GM21360 (cell line): ENCODE measurements around the gene ALOX5.
"Not testable (repeated sequence)": the region's sequence is repeated elsewhere in the genome, so short reads cannot be mapped to it uniquely, and the experiment has no call there.

ENCODE experiments used
- ATAC-seq: cut with Tn5 transposase; IDR thresholded peaks from one replicate; pipeline ENCODE4 v1.9.1; 2021; ENCODE audit warnings: mild to moderate bottlenecking, moderate library complexity; ENCODE audit not compliant: unreplicated experiment

ALOX5 gene

DNA sequence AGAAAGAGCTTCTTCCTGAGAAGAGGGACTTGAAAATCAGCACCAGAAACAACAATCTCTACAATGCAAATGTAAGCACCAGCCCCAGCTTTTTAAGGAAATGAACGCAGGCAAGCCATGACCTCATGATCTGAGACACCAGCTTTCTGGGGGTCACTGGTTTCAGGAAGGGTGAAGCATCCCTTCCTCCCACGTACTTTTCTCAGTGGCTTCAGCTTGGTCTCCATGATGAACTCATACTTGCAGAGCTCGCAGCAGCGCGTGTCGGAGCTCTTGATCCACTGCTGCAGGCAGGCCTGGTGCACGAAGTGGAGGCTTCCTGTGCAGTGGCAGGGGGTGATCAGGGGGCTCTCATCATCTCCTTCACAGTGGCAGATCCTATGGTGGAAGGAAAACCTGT lies 87.0 kb downstream of the ALOX5 start:
- peak; percentile 72 for ATAC-seq

DNA sequence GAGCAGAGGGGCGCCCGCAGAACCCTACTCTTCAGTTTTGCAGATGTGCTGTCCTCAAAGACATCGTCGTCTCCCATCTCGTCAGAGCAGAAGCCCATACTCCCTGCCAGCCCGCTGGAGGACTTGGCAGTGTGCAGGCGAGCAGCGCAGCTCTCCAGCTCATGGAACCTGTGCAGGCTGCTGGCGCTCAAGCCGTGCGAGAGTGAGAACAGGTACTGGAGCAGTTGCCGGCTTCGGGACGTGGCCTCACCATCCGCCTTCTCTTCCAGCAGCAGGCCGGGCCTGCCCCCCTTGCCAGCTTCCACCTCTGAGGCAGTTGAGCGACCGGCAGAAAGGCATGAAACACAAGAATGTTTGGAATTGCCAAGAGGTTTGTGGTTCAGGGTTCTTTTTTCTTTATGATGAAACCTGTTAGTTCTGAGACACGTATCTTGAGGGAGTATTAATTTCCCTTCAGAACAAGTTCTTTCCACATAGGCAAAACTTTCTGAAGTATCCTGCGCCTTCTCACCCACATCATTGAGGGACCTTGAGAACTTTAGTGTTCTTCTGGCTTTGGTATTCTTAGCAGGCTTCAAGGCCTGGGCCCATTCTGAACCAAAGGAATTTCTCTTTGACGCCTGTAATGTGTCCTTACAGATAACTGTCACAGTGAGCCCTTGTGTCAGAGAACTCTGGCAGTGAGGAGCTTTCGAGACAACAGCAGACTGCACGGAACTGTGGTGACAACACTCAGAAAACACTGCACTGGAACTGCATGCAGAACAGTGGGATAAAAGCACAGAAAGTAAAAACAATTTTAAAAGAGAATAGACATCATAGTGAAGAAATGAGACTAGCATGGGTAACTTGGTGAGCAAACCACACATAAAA lies 89.5 kb downstream of the ALOX5 start:
- ATAC-seq, result no peak

DNA sequence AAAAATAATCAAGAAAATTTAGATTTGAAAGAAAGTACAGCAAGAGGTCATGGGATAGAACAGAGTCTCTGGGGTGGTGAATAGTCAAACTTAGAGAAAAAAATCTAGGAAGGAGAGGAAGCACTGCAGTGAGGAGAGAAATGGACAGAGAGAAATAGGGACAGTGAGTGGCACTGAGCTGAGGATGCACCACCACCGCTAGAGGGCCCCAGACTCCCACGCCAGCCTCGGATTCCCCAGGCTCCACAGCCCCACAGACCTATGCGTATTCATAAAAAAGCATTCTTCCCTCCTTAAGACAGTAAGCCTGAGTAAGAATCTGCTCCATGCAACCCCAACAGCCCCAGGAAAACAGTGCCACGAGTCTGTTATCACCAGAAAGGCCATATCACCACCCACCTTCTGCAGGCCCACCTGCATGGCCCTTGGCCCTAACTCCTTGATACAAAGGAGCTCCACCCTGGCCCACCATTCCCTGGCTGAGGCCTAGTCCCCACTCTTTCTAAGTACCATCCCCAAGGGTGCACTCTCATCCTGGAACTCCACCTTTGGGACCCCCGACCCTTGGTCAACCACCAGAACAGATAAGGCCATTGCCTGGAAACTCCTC lies 91.0 kb downstream of the ALOX5 start:
- ATAC-seq, result peak; percentile 37

DNA sequence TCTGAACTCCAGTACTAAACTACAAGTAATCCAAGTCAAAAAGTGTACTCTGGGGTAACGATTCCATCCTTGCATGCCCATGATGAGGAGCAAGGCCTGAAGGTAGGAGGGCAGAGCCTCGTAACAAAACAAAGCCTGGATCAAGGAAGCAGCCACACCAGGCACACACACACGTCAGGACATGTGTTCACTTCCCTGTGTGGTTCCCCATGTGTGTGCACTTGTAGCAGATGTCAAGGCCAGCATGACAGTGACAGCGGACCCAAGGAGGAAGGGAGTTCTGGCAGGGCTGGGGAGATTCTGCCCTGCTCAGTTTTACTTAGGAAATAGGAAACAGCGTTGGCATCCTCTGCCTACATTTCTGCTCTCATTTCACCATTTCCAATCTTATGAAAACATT lies 92.8 kb downstream of the ALOX5 start:
- no peak for ATAC-seq

DNA sequence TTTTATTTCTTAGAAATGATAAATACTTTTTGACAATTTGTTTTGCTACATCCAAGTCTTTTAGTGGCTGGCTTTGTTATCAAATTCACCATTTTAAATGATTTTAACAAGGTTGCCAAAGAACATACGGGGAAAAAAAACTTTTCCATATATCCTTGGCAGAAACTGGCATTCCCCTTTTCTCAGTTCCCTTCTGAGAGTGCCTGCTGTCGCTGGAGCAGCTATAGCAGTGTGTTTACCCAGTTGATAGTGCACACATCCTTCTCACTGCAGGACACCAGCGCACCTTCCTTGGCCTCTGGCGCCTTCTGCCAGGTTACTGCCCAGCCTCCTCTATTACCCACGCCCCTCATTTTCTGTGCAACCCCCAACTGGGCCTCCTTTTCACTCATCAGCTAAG lies 94.1 kb downstream of the ALOX5 start:
- no peak for ATAC-seq

DNA sequence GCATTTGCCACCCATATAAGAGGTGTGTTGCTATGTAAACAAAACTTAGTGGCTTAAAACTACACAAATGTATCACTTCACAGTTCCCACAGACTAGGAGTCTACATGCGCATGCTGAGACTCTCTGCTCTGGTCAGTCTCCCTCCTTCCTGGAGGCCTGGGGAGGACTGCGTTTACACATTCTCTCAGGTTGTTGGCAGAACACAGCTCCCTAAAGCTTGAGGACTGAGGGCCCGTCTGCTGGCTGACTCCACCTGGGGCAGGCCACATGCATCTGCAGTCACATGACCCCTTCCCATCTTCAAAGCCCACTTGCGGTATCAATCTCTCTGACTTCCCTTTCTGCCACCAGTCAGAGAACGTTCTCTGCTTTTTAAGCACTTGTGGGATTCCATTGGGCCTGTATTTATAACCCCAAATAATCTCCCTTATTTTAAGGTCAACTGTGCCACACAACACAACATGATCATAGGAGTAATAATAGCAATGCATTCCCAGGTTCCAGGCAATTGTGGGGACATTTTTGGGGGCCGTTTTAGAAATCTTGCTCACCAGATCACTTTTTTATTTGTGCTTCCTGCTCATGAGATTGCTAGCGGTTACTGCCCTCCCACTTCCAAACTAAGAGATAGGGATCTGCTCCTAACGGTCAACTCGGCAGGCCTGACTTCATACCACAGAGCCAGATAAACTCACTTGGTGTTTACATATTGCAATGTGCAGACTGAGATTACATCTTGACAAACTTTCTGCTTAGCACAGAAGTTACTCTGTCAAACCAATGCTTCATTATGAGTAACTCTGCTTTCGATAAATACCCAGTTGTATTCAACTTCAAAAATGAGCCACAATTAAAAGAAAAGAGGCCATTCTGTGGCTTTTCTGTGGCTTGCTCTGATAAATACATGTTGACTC lies 96.3 kb downstream of the ALOX5 start:
- ATAC-seq, result no peak

DNA sequence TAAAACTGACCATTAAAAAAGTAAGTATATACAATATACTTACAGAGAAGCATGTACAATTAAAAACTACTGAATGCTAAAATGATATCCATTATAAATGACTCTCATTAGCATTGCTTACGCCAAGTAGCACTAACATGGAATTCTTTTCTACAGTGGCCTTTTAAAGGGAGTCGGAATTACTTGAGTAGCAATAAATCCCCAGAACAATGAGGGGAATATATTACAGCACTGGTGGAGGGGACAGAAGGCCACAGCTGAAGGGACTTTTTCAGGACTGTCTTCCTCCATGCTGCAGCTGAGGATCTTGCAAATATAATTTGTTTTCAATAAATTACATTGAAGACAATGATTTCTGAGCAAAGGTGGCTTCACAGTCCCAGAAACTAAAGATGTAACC lies 97.0 kb downstream of the ALOX5 start:
- no peak for ATAC-seq

DNA sequence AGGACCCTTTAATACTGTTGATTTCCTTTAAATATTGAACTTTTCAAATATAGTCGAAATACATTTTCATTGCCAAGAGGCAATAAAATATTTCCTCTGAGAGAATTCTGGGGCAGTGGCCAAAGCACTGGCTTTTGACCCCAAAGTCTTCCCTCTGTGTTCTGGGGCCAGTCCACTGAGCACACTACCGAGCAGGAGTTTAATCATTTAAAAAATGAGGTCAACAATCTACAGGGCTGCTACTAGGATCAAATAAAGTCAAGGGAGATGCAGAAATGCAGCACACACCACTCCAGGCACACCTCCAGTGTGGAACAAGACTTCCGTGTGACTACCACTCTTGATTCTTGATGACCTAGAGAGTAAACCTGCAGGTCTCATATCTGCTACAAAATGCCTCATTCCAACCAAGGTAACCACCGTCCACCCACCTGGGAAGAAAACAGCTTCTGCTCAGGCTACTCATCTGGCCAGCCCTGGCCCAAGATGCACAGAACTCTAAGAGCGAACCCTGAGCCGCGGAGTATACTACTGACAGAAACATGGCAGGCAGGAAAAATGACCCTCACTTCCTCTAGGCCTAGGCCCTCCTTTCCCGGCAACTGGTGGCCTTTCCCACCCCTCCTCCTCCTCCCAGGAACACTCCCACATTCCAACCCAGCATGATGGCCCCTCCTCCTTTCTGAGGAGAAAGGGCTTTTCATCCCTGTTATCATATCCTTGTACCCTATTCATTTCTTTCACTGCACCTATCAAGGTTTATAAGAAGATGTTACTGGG lies 97.7 kb downstream of the ALOX5 start:
- ATAC-seq, result no peak

DNA sequence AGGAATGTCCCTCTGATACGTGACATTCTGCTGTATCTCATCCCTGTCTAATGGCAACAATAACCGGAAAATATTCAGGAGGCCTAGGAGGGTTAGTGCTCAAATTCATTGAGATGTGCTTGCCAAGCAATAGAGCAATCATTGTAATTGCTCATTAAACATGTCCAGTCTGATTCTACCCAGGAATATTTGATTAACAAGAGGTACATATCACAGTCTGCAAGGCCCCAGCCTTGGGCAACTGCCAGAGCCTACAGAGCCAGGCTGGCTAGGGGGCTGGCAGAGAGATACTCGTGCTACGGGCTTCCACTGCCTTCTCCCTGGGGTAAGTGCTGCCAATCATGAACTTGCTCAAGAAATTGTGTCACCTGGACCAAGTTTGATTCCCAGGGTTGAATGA lies 99.1 kb downstream of the ALOX5 start:
- ATAC-seq, result no peak

DNA sequence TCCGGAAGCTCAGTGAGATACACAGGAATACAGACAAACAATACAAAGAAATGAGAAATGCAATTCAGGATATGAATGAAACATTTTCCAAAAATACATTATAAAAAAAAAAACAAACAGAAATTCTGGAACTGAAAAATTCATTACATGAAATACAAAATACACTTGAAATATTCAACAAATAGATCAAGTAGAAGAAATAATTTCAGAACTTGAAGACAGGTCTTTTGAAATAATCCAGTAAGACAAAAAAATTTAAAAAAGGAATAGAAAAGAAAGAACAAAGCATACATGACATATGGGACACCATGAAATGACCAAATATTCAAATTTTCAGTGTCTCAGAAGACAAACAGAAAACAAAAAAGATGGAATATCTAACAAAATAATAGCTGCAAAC lies 102.5 kb downstream of the ALOX5 start:
- no peak for ATAC-seq

DNA sequence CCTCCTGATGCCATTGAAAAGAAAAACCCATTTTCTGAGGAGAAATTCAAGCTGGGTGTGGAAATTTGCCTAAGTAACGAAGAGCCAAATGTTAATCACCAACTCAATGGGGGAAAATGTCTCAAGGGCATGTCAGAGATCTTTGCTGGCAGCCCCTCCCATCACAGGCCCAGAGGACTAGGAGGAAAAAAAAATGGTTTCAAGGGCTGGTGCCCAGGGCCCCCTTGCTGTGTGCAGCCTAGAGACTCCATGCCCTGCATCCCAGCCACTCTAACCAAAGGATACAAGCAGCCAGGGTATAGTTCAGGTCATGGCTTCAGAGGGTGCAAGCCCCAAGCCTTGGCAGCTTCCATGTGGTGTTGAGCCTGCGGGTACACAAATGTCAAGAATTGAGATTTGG lies 106.3 kb downstream of the ALOX5 start:
- ATAC-seq, result no peak

DNA sequence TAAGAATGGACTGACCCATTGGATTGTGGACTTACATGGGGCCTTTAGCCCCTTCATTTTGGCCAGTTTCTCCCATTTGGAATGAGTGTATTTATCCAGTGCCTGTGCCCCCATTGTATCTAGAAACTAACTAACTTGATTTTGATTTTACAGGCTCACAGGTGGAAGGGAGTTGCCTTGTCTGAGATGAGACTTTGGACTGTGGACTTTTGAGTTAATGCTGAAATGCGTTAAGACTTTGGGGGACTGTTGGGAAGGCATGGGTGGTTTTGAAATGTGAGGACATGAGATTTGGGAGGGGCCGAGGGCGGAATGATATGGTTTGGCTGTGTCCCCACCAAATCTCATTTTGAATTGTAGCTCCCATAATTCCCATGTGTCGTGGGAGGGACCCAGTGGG lies 107.1 kb downstream of the ALOX5 start:
- ATAC-seq, result not testable (repeated sequence)

DNA sequence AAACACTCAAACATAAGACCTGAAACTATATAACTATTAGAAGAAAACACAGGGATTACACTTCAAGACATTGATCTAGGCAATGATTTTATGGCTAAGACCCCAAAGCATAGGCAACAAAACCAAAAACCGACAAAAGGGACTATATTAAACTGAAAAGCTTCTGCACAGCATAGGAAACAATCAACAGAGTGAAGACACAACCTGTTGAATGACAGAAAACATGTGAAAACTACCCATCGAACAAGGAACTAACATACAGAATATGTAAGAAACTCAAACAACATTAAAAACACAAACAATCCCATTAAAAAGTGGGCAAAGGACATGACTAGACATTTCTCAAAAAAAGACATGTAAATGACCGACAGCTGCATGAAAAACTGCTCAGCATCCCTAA lies 109.0 kb downstream of the ALOX5 start:
- no peak for ATAC-seq

DNA sequence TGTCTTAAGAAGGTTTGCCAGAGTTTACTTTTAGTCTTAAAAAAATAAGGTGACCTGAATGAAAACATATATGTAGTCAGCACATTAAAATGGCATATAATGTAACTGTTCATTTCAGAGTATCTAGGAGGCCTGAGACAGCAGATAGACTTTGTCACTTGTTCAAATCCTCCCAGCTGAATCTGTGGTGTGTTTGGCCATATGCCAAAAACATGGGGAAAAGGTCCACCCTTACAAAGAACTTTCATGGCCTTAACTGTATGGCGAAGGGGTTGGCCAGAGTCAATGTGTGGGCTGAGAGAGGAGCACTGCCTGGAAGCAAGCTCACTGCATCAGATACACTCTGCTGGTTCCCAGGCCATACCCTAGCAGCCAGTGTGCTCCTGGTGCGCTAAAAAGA lies 113.7 kb downstream of the ALOX5 start:
- ATAC-seq, result no peak

DNA sequence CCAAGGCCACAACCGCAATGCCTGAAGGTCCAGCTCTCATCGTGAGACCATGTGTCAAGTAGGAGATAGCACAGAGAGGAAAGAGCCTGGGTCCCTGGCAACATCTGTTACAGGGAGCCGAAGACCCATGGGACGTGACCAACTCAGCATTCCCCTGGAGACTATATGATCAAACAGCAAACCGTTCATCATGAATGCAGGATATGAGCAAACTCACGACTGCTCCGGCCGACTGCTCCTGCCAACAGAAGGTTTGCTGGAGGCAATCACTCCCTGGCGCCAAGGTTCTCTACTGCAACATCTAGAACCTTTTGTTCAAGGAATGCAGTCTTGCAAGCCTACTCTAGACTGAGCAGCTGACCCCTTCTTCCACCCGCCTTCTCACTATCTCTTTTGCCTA lies 114.3 kb downstream of the ALOX5 start:
- no peak for ATAC-seq

DNA sequence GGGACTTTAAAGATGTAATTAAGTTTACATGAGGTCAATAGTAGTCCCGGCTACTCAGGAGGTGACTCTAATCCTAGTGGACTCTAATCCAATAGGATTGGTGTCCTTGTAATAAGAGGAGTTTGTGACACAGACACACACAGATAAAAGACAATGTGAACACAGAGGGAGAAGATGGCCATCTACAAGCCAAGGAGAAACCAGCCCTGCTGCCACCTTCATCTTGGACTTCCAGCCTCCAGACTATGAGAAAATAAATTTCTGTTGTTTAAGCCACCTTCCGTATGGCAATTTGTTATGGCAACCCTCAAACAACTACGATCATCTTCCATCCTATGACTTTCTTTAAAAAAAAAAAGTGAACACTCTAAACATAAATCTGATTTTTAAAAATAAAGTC lies 116.3 kb downstream of the ALOX5 start:
- no peak for ATAC-seq

DNA sequence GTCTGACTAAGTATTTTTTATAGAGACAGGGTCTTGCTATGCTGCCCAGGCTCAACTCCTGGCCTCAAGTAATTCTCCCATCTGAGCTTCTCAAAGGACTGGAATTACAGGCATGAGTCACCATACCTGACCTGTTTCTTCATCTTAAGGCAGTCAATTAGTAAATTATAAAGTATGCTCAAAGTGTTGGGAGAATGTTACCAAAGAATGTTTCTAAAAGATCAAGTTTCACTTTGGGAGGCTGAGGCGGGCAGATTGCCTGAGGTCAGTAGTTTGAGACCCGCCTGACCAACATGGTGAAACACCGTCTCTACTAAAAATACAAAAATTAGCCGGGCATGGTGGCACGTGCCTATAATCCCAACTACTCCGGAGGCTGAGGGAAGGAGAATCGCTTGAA lies 117.0 kb downstream of the ALOX5 start:
- ATAC-seq, result no peak
